ENCODE data around the gene DIP2C. TPM values are rescaled to one million over a fixed set of nuclear protein-coding genes. Genes with fewer than 3 reads are reported as not detected.

DIP2C gene
- total RNA-seq, 1 experiment from 2014 or later, result 11.0 TPM

- no peak for ATAC-seq
- Mint-ChIP-seq H3K4me1 (peaks cover 51% of the 10 kb centered on the region), H3K4me3 (no peak overlapping the region)
Observed at GRCh38 chr10:556971-557637, 132.4 kb downstream of the DIP2C start.

GRCh38 chr10:555682-556350 is 133.7 kb downstream of the DIP2C start:
- DNase-seq (ENCODE audit: low spot score) (no peak), ATAC-seq (no peak; the same call in 1 of the 2 replicates)
- peaks cover 2% of the 10 kb centered on the region; the same call in 1 of the 2 replicates for H3K9me3 Mint-ChIP-seq
- peak overlapping the region; percentile 42; the same call in 1 of the 2 replicates for H3K27ac Mint-ChIP-seq
- ChIA-PET POLR2A (no interaction called here), CTCF (no interaction called here)
- TF ChIP-seq CREB1 (CRISPR knock-in tag; IDR thresholded peaks at IDR 0.05), result no peak
- TF ChIP-seq ZNF425 (CRISPR knock-in tag; conservative IDR thresholded peaks at IDR 0.05), result no peak
- TF ChIP-seq FOXP4 (CRISPR knock-in tag; IDR thresholded peaks at IDR 0.05), result no peak
- H3K27me3 Mint-ChIP-seq (ENCODE audit: low read depth), result no peaks in the 10 kb centered on the region
- H3K4me1 Mint-ChIP-seq, result peaks cover 50% of the 10 kb centered on the region
- no peaks in the 10 kb centered on the region for H3K36me3 Mint-ChIP-seq
- H3K4me3 Mint-ChIP-seq, result no peak overlapping the region

More at GRCh38 chr10:556971-557637, 132.4 kb downstream of the DIP2C start:
- CTCF ChIA-PET, result no interaction called here
- TF ChIP-seq GTF2I (CRISPR knock-in tag; conservative IDR thresholded peaks at IDR 0.05) (no peak), TP53 (CRISPR knock-in tag; IDR thresholded peaks at IDR 0.05) (no peak), ZNF423 (CRISPR knock-in tag; IDR thresholded peaks at IDR 0.05) (no peak), ZNF138 (CRISPR knock-in tag; conservative IDR thresholded peaks at IDR 0.05) (no peak)
- TF ChIP-seq, protein P1, sequence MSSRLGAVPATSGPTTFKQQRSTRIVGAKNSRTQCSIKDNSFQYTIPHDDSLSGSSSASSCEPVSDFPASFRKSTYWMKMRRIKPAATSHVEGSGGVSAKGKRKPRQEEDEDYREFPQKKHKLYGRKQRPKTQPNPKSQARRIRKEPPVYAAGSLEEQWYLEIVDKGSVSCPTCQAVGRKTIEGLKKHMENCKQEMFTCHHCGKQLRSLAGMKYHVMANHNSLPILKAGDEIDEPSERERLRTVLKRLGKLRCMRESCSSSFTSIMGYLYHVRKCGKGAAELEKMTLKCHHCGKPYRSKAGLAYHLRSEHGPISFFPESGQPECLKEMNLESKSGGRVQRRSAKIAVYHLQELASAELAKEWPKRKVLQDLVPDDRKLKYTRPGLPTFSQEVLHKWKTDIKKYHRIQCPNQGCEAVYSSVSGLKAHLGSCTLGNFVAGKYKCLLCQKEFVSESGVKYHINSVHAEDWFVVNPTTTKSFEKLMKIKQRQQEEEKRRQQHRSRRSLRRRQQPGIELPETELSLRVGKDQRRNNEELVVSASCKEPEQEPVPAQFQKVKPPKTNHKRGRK (CRISPR knock-in tag; IDR thresholded peaks at IDR 0.05; ENCODE audit: borderline replicate concordance), result no peak
- DNase-seq (ENCODE audit: low spot score), result no peak
- H3K36me3 Mint-ChIP-seq, result no peaks in the 10 kb centered on the region
- POLR2A ChIA-PET, result interaction anchor here (1.3 kb wide), 1 partner anchor 8 kb away, joined by 4 read pairs; no protein-coding TSS in a partner anchor
- H3K9me3 Mint-ChIP-seq, result peaks cover 5% of the 10 kb centered on the region; the same call in 1 of the 2 replicates
- no peaks in the 10 kb centered on the region for H3K27me3 Mint-ChIP-seq (ENCODE audit: low read depth)
- peak overlapping the region; percentile 81; the same call in 1 of the 2 replicates for H3K27ac Mint-ChIP-seq

DNA sequence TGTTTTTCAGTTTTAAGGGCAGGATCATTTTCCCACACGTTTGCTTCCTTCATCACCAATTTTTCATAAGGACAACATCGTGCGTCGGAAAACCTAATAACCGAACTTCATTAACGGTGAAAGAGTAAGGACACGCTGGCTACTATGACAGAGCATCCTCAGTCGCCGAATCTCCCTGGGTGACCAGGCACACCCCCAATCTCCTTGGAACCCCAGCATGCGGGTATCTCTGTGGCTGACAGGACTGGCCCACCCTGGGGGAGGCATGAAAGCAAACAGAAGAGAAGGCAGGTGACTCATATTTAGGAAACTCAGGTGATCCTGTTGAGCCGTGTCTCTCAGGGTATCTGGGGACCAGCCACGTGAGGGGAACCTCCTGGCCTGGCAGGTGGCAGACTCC is 134.2 kb downstream of the DIP2C start:
- Mint-ChIP-seq H3K4me3 (no peak overlapping the region), H3K36me3 (no peaks in the 10 kb centered on the region), H3K27me3 (ENCODE audit: low read depth) (no peaks in the 10 kb centered on the region), H3K4me1 (peaks cover 44% of the 10 kb centered on the region), H3K9me3 (no peaks in the 10 kb centered on the region), H3K27ac (peak overlapping the region; percentile 42; the same call in 1 of the 2 replicates)
- ChIA-PET POLR2A (no interaction called here), CTCF (no interaction called here)
- no peak for ATAC-seq
- no peak for DNase-seq (ENCODE audit: low spot score)
- TF ChIP-seq ZNF425 (CRISPR knock-in tag; conservative IDR thresholded peaks at IDR 0.05) (no peak), ZNF263 (CRISPR knock-in tag; IDR thresholded peaks at IDR 0.05; ENCODE audit: low read depth) (no peak), GTF2I (CRISPR knock-in tag; conservative IDR thresholded peaks at IDR 0.05) (no peak), OVOL2 (CRISPR knock-in tag; IDR thresholded peaks at IDR 0.05; ENCODE audit: borderline replicate concordance) (no peak), FOXP4 (CRISPR knock-in tag; IDR thresholded peaks at IDR 0.05) (no peak)
- TF ChIP-seq, protein P1 (CRISPR knock-in tag; IDR thresholded peaks at IDR 0.05; ENCODE audit: borderline replicate concordance), result no peak
- TF ChIP-seq, protein P2, sequence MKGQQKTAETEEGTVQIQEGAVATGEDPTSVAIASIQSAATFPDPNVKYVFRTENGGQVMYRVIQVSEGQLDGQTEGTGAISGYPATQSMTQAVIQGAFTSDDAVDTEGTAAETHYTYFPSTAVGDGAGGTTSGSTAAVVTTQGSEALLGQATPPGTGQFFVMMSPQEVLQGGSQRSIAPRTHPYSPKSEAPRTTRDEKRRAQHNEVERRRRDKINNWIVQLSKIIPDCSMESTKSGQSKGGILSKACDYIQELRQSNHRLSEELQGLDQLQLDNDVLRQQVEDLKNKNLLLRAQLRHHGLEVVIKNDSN (CRISPR knock-in tag; IDR thresholded peaks at IDR 0.05), result no peak
- TF ChIP-seq, protein P3, sequence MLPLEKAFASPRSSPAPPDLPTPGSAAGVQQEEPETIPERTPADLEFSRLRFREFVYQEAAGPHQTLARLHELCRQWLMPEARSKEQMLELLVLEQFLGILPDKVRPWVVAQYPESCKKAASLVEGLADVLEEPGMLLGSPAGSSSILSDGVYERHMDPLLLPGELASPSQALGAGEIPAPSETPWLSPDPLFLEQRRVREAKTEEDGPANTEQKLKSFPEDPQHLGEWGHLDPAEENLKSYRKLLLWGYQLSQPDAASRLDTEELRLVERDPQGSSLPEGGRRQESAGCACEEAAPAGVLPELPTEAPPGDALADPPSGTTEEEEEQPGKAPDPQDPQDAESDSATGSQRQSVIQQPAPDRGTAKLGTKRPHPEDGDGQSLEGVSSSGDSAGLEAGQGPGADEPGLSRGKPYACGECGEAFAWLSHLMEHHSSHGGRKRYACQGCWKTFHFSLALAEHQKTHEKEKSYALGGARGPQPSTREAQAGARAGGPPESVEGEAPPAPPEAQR (CRISPR knock-in tag; IDR thresholded peaks at IDR 0.05), result no peak

Data from WTC11 (cell line).